NB4 (cell line): ENCODE data around the gene CRTAP.

Experiments used
- DNase-seq: peaks from one replicate; pipeline ENCODE4 v3.0.0; 2010; ENCODE audit warnings: low read depth
- H3K4me3 ChIP-seq: one replicate; pipeline ENCODE4 v1.5.1; 2011; ENCODE audit warnings: mild to moderate bottlenecking, low read depth, low read length, moderate library complexity
- MYC ChIP-seq: IDR thresholded peaks from 2 replicates; pipeline ENCODE4 v1.6.1; 2011; ENCODE audit warnings: low read depth, low read length
- POLR2A ChIP-seq: IDR thresholded peaks from 2 replicates; pipeline ENCODE4 v1.6.1; 2011; ENCODE audit warnings: mild to moderate bottlenecking; ENCODE audit not compliant: insufficient read length; ENCODE audit errors: extremely low read depth
- TF ChIP-seq, protein P1 (sequence below): IDR thresholded peaks from 2 replicates; pipeline ENCODE4 v1.6.1; 2011; ENCODE audit warnings: low read depth, low read length
- TF ChIP-seq, protein P2 (sequence below): IDR thresholded peaks from one replicate; pipeline ENCODE4 v1.5.1; 2012; ENCODE audit warnings: low read depth, low read length

CRTAP gene

DNA sequence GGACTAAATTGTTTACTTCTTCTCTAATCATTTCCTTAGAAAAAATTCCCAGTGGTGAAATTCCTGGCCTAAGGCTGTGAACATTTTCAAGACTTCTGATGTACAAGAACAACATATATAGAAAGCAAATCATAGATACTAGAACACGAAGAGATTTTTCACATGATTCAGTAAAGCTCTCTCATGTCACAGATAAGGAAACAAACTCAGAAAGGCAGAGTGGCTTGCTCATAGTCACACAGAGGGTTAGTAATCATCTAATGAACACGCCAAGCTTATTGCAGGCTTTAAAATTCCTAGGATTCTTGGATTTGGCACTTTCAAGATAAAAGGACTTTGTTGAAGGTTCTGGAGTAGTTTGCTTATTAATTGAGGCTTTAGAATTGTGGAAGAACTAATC is 26.2 kb downstream of the CRTAP start:
- TF ChIP-seq POLR2A (no peak), MYC (no peak)
- TF ChIP-seq, protein P1, sequence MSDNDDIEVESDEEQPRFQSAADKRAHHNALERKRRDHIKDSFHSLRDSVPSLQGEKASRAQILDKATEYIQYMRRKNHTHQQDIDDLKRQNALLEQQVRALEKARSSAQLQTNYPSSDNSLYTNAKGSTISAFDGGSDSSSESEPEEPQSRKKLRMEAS, result no peak
- TF ChIP-seq, protein P2, sequence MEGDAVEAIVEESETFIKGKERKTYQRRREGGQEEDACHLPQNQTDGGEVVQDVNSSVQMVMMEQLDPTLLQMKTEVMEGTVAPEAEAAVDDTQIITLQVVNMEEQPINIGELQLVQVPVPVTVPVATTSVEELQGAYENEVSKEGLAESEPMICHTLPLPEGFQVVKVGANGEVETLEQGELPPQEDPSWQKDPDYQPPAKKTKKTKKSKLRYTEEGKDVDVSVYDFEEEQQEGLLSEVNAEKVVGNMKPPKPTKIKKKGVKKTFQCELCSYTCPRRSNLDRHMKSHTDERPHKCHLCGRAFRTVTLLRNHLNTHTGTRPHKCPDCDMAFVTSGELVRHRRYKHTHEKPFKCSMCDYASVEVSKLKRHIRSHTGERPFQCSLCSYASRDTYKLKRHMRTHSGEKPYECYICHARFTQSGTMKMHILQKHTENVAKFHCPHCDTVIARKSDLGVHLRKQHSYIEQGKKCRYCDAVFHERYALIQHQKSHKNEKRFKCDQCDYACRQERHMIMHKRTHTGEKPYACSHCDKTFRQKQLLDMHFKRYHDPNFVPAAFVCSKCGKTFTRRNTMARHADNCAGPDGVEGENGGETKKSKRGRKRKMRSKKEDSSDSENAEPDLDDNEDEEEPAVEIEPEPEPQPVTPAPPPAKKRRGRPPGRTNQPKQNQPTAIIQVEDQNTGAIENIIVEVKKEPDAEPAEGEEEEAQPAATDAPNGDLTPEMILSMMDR, result no peak
- H3K4me3 ChIP-seq, result no peak overlapping the region
- no peak for DNase-seq

DNA sequence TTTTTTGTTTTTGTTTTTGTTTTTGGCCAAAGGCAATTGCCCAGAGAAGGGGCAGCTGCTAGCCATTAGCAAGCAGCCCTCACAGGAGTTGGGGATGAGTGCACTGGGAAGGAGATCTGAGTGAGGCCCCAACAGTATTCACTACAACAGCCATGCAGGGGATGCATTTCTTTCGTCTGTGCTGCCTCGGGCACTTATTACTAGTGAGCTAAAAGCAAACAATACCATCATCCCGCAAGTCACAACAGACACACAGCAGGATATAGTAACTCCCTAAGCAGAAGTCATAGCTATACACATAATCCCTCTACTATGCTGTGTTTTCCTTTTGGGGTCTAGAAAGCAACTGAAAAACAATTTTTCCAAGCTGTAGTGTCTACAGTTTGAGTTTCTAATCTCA is 27.2 kb downstream of the CRTAP start:
- H3K4me3 ChIP-seq, result no peak overlapping the region
- no peak for DNase-seq
- TF ChIP-seq, protein P2, result no peak
- TF ChIP-seq POLR2A, result no peak
- TF ChIP-seq MYC, result no peak
- TF ChIP-seq, protein P1, result no peak

DNA sequence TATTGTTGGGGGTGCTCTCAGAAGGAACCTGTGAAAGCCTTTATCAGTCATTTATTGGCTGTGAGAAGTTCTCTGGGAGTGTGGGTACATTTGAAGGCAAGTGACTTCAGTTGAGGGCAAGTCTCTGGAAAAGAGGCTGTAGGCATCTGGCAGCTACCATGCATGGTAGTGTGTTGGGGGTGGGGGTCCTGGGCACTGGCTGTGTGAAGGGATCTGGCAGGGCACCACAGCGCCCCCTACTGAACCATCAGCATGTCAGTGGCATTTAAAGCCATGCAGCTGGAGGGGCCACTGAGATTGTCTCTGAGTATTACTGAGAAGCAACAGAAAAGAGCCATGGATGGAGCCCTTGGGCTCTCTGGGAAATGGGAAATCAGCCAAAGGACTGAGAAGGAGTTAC is 30.6 kb downstream of the CRTAP start:
- H3K4me3 ChIP-seq, result no peak overlapping the region
- peak; percentile 50 for DNase-seq
- TF ChIP-seq, protein P2, result peak; percentile 51
- TF ChIP-seq POLR2A (no peak), MYC (no peak)
- TF ChIP-seq, protein P1, result no peak

DNA sequence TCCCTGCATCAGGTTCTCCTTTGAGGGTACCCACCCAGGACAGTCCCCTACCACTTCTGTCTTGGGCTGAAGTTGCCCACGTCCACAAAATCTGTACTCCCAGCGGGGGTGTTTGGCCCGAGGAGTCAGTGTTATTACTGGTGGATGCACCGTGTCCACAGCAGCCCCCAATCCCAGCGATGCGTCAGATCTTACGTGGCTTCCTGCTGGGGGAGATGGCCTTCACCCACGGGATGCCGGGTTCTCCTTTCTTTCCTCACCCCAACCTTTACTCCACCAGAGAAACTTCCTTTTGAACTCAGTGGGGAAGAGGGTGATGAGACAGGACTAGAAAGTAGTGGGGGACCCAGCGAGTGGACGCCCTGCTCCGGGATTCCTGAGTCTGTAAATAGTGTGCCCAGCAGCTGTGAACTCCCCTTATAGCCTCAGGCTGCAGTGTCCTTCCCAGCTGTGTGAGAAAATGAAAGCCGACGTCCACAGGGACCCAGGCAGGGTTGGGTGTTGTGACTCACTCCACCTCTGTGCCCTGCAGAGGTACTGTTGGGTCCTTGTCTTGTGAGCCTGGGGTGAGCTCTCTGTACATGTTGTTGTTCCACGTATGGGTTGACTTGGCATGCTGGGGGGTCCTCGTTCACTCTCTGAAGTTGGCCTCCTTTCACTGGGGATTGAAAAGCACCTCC is 31.5 kb downstream of the CRTAP start:
- TF ChIP-seq POLR2A (no peak), MYC (no peak)
- TF ChIP-seq, protein P1, result no peak
- TF ChIP-seq, protein P2, result no peak
- DNase-seq, result no peak
- H3K4me3 ChIP-seq, result no peak overlapping the region

DNA sequence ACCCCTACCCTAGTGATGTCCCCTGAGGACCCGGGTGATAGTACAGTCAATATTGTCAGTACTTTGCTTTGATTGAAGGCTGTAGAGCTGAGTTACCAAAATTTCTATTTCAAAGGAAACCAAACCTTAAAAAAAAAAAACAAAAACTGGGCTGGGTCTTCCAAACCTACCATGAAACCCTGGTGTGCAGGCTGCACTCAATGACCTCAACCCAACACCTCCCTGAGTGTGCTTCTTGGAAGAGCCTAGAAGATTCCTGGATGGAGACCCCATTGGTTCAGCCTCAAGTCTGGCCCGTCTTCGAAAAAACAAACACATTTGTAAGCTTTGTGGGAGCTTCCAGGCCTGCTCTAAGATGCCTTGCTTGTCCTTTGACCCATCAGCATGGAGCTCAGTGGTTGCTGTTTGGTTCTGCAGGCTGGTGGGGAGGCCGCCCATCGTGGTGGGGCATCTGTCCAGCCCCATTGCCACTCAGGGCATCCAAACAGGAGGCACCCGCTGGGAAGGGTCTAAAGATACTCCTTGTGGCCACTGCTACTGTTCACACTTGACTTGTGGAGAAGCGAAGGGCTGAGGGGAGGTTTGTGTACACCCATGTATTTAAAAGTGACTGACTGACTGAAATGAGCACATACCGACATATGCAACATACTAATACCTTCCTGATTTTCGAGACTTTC is 32.2 kb downstream of the CRTAP start:
- no peak overlapping the region for H3K4me3 ChIP-seq
- DNase-seq, result no peak
- TF ChIP-seq, protein P1, result no peak

DNA sequence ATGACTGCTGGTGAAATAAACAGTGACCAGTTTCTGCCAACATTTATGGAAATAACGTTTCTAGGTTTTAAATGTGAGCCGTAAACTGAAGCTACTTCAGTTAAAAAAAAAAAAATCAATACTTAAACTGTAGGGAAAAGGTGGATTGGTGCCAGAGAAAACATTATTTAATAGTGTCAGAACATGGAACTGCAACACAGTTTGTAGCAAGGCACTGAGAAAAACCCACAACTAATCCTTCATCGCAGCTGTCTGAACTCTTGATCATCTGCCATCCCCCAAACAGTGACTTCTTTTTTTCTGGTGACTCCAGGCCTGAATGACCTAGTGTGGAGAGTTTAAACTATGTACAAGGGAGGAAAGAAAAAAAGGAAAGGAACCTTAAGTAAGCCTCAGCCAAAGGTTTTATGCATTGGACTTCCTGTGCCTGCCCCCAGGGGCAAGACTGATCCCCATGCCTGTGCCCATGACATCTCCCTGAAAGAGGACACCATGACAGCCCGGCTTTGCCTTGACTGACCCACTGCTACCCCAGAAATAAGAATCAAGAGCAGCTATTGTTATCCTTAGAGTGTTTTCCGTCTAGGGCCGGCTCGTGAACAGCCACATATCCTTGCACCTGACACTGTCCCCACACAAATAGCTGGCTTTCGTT is 33.1 kb downstream of the CRTAP start:
- TF ChIP-seq, protein P2, result no peak
- TF ChIP-seq, protein P1, result no peak
- TF ChIP-seq POLR2A (no peak), MYC (no peak)
- DNase-seq, result no peak
- no peak overlapping the region for H3K4me3 ChIP-seq
